Astrocyte (in vitro differentiated cells and primary cell): ENCODE results near the gene COL2A1.

Experiments used
- CTCF ChIP-seq: IDR thresholded peaks from 2 replicates; pipeline ENCODE4 v1.5.1; 2011; ENCODE audit warnings: low read depth, mild to moderate bottlenecking, inconsistent platforms, low read length, moderate library complexity; ENCODE audit not compliant: insufficient read depth
- EZH2 ChIP-seq: IDR thresholded peaks from 2 replicates; pipeline ENCODE4 v1.6.1; 2012; ENCODE audit warnings: mild to moderate bottlenecking, low read length, inconsistent platforms; ENCODE audit not compliant: insufficient read depth

DNA sequence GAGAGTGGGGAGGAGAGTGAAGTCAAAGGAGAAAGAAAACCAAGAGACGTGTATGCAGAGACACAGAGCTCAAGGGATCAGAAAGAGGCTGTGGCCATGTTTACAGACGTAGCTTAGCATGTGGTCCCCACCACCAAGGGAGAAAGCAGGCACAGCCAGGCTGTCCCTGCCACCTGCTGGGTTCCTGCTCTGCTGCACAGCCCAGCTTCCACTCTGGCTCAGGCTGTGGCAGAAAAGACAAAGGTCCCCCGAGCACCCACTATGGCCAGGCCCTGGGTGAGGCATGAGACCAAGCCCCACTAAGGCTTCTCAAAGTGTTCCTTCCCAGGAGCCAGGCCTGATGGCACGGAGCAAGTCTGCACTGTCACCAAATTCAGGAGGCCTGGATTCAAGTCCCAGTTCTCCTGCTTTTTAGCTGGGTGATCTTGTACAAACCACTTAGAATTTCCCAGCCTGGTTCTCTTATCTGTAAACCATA is 25.9 kb upstream of the COL2A1 start:
- TF ChIP-seq CTCF, result no peak
- no peak for TF ChIP-seq EZH2
